AG09309 (cell line): ENCODE measurements around the gene TMC1.

Source experiments
- DNase-seq: peaks from one replicate; pipeline ENCODE4 v3.0.0-alpha.2; 2010; ENCODE audit warnings: low read depth
- H3K4me3 ChIP-seq: 2 replicates; pipeline ENCODE4 v1.5.1; 2011; ENCODE audit warnings: mild to moderate bottlenecking, low read depth, low read length, moderate library complexity; ENCODE audit not compliant: control insufficient read depth
- CTCF ChIP-seq: IDR thresholded peaks from 2 replicates; pipeline ENCODE4 v1.5.1; 2011; ENCODE audit warnings: mild to moderate bottlenecking, low read depth, low read length, inconsistent platforms; ENCODE audit not compliant: insufficient read depth, control insufficient read depth; ENCODE audit errors: missing control alignments

TMC1 gene

GRCh38 chr9:72599874-72600534 is 78.6 kb downstream of the TMC1 start:
- TF ChIP-seq CTCF: no peak
- no peak overlapping the region for H3K4me3 ChIP-seq
- DNase-seq: no peak

- DNase-seq: no peak
- TF ChIP-seq CTCF: no peak
These were observed 79.3 kb downstream of the TMC1 start for GRCh38 chr9:72600671-72601070.

GRCh38 chr9:72601615-72602014 is 80.2 kb downstream of the TMC1 start:
- no peak for TF ChIP-seq CTCF
- DNase-seq: no peak
- H3K4me3 ChIP-seq: no peak overlapping the region

More at GRCh38 chr9:72600671-72601070, 79.3 kb downstream of the TMC1 start:
- no peak overlapping the region for H3K4me3 ChIP-seq

GRCh38 chr9:72612449-72612848 is 91.0 kb downstream of the TMC1 start:
- peak; percentile 18 for TF ChIP-seq CTCF
- no peak for DNase-seq
- H3K4me3 ChIP-seq: no peak overlapping the region

- DNase-seq: no peak
- TF ChIP-seq CTCF: no peak
- no peak overlapping the region for H3K4me3 ChIP-seq
These were observed 92.7 kb downstream of the TMC1 start for GRCh38 chr9:72614067-72614466.

GRCh38 chr9:72615931-72616330 is 94.5 kb downstream of the TMC1 start:
- TF ChIP-seq CTCF: no peak
- DNase-seq: no peak
- H3K4me3 ChIP-seq: no peak overlapping the region
